HepG2 (cell line): ENCODE data around the gene SCG2.

Experiments
- HDAC6 ChIP-seq: fragments of 200-600 bp; sonication (generic); IDR thresholded peaks from 2 replicates; pipeline ENCODE4 v1.7.0; 2017; ENCODE audit warnings: mild to moderate bottlenecking, antibody characterized with exemption, low read length, low read depth
- POLR2A ChIP-seq, 2 experiments: IDR thresholded peaks; 2 replicates each; pipeline ENCODE4 v1.6.1; 2011; ENCODE audit warnings: low read depth in 2 of 2, low read length in 2 of 2, mild to moderate bottlenecking in 1 of 2, moderate library complexity in 1 of 2; ENCODE audit not compliant: insufficient read depth in 1 of 2
- RBFOX2 ChIP-seq: fragments of 200-400 bp; formaldehyde crosslinking; IDR thresholded peaks from 2 replicates; pipeline ENCODE4 v1.6.1; 2017; ENCODE audit warnings: low read depth, mild to moderate bottlenecking, low read length
- ZNF670 ChIP-seq: sonication (generic); formaldehyde crosslinking; IDR thresholded peaks from 2 replicates; pipeline ENCODE4 v1.8.0; 2022; ENCODE audit warnings: mild to moderate bottlenecking, missing genetic modification reagents, borderline replicate concordance
- TF ChIP-seq, protein P1 (sequence below): sonication (generic); formaldehyde crosslinking; IDR thresholded peaks from 2 replicates; pipeline ENCODE4 v1.5.0; 2020; ENCODE audit warnings: mild to moderate bottlenecking, missing genetic modification reagents, moderate library complexity

DNA sequence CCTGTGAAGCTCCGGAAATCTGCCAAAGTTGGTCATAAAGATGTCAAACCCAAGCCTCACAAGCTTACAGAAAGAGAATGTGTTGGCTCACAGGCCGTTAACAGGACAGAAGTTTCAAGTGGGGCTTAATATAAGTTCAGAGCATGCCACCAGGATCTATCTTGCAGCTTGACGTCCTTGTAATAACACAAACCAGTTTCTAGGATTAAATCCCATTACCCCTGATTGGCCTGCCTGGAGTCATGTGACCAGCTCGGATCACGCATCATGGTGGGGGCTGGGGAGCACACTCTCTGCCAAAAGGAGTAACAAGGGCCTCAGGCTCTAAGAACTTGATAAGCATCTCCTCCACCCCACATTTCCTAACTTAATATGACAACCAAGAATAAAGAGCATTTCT, 38.9 kb upstream of the SCG2 start:
- no peak for TF ChIP-seq RBFOX2
- no peak for TF ChIP-seq ZNF670
- TF ChIP-seq, protein P1, sequence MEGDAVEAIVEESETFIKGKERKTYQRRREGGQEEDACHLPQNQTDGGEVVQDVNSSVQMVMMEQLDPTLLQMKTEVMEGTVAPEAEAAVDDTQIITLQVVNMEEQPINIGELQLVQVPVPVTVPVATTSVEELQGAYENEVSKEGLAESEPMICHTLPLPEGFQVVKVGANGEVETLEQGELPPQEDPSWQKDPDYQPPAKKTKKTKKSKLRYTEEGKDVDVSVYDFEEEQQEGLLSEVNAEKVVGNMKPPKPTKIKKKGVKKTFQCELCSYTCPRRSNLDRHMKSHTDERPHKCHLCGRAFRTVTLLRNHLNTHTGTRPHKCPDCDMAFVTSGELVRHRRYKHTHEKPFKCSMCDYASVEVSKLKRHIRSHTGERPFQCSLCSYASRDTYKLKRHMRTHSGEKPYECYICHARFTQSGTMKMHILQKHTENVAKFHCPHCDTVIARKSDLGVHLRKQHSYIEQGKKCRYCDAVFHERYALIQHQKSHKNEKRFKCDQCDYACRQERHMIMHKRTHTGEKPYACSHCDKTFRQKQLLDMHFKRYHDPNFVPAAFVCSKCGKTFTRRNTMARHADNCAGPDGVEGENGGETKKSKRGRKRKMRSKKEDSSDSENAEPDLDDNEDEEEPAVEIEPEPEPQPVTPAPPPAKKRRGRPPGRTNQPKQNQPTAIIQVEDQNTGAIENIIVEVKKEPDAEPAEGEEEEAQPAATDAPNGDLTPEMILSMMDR (CRISPR knock-in tag) = no peak
- TF ChIP-seq HDAC6 = no peak
- no peak for TF ChIP-seq POLR2A (IDR thresholded peaks at IDR 0.05; ENCODE audit: insufficient read depth in 1 of 2, low read depth in 2 of 2, low read length in 2 of 2)
